Hepatocyte (in vitro differentiated cells): ENCODE measurements around the gene ASPSCR1.

Experiments used
- EZH2phosphoT487 ChIP-seq: fragments of 200-600 bp; sonication (generic); IDR thresholded peaks from one replicate; pipeline ENCODE4 v1.6.1; 2018; ENCODE audit warnings: antibody characterized with exemption, mild to moderate bottlenecking, low read depth, moderate library complexity; ENCODE audit not compliant: unreplicated experiment, severe bottlenecking
- TF ChIP-seq, protein P1 (sequence below): fragments of 200-600 bp; sonication (generic); IDR thresholded peaks from 2 replicates; pipeline ENCODE4 v1.5.1; 2016; ENCODE audit warnings: antibody characterized with exemption, mild to moderate bottlenecking; ENCODE audit not compliant: poor library complexity

DNA sequence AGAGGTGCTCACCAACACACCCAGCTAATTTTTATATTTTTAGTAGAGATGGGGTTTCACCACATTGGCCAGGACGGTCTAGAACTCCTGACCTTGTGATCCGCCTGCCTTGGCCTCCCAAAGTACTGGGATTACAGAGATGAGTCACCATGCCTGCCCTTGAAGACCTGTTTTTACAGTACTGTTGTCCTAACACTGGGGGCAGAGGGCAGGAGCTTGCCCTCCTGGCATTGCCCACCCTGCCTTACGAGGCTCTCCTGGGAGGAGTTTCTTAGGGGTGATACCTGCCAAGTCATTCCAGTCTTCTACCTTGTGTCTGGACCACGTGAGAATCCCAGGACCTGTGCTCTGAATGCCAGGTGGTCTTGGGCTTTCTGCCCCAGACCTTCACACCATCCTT is 2.7 kb downstream of the ASPSCR1 start:
- TF ChIP-seq, protein P1, sequence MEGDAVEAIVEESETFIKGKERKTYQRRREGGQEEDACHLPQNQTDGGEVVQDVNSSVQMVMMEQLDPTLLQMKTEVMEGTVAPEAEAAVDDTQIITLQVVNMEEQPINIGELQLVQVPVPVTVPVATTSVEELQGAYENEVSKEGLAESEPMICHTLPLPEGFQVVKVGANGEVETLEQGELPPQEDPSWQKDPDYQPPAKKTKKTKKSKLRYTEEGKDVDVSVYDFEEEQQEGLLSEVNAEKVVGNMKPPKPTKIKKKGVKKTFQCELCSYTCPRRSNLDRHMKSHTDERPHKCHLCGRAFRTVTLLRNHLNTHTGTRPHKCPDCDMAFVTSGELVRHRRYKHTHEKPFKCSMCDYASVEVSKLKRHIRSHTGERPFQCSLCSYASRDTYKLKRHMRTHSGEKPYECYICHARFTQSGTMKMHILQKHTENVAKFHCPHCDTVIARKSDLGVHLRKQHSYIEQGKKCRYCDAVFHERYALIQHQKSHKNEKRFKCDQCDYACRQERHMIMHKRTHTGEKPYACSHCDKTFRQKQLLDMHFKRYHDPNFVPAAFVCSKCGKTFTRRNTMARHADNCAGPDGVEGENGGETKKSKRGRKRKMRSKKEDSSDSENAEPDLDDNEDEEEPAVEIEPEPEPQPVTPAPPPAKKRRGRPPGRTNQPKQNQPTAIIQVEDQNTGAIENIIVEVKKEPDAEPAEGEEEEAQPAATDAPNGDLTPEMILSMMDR: no peak
- no peak for TF ChIP-seq EZH2phosphoT487
